Chondrocyte (in vitro differentiated cells): ENCODE results near the gene DYDC2. TPM values are rescaled to one million over a fixed set of nuclear protein-coding genes. Genes with fewer than 3 reads are reported as not detected.

Experiments used
- DNase-seq: peaks from one replicate; pipeline ENCODE4 v3.0.0; 2021; ENCODE audit warnings: mixed read lengths, low spot score
- H3K27ac Mint-ChIP-seq: one replicate; pipeline ENCODE4 v1.8.0; 2021; ENCODE audit warnings: mild to moderate bottlenecking, moderate library complexity, mixed read lengths; ENCODE audit not compliant: unreplicated experiment
- H3K27me3 Mint-ChIP-seq: 2 replicates; pipeline ENCODE4 v1.8.0; 2021; ENCODE audit warnings: low read depth, mixed read lengths
- H3K36me3 Mint-ChIP-seq: 2 replicates; pipeline ENCODE4 v1.8.0; 2021; ENCODE audit warnings: low read depth, mixed read lengths
- H3K4me1 Mint-ChIP-seq: 2 replicates; pipeline ENCODE4 v1.8.0; 2021; ENCODE audit warnings: low read depth, mild to moderate bottlenecking, mixed read lengths
- H3K4me3 Mint-ChIP-seq: one replicate; pipeline ENCODE4 v1.8.0; 2021; ENCODE audit warnings: mild to moderate bottlenecking, moderate library complexity, mixed read lengths; ENCODE audit not compliant: unreplicated experiment
- H3K9me3 Mint-ChIP-seq: 2 replicates; pipeline ENCODE4 v1.8.0; 2021; ENCODE audit warnings: low read depth, mixed read lengths
- CTCF ChIP-seq: fragments of 200-600 bp; sonication (generic); IDR thresholded peaks from 2 replicates; pipeline ENCODE4 v1.5.0; 2021; ENCODE audit warnings: antibody characterized with exemption, mild to moderate bottlenecking, moderate library complexity
- total RNA-seq: library from RNA; stranded (reverse); gene quantifications from 3 replicates; pipeline ENCODE4 v1.2.1, GENCODE V29; 2021

Gene DYDC2
- total RNA-seq, 1 donor from 2014 or later: not detected

GRCh38 chr10:80379701-80380100, 23.1 kb downstream of the DYDC2 start:
- no peak overlapping the region for H3K27ac Mint-ChIP-seq
- DNase-seq: no peak
- no peak for TF ChIP-seq CTCF
- no peaks in the 10 kb centered on the region for H3K36me3 Mint-ChIP-seq
- H3K4me3 Mint-ChIP-seq: no peak overlapping the region
- H3K4me1 Mint-ChIP-seq: peaks cover 6% of the 10 kb centered on the region
- H3K27me3 Mint-ChIP-seq: peaks cover 15% of the 10 kb centered on the region
- H3K9me3 Mint-ChIP-seq: no peaks in the 10 kb centered on the region

GRCh38 chr10:80380185-80380584, 23.6 kb downstream of the DYDC2 start:
- no peak for DNase-seq
- peaks cover 6% of the 10 kb centered on the region for H3K4me1 Mint-ChIP-seq
- TF ChIP-seq CTCF: no peak
- no peaks in the 10 kb centered on the region for H3K9me3 Mint-ChIP-seq
- no peak overlapping the region for H3K27ac Mint-ChIP-seq
- no peak overlapping the region for H3K4me3 Mint-ChIP-seq
- peaks cover 15% of the 10 kb centered on the region for H3K27me3 Mint-ChIP-seq
- no peaks in the 10 kb centered on the region for H3K36me3 Mint-ChIP-seq

- H3K9me3 Mint-ChIP-seq: no peaks in the 10 kb centered on the region
- H3K4me3 Mint-ChIP-seq: no peak overlapping the region
- H3K4me1 Mint-ChIP-seq: peaks cover 25% of the 10 kb centered on the region
- peaks cover 10% of the 10 kb centered on the region for H3K27me3 Mint-ChIP-seq
- H3K27ac Mint-ChIP-seq: no peak overlapping the region
- peak; percentile 92 for TF ChIP-seq CTCF
- no peaks in the 10 kb centered on the region for H3K36me3 Mint-ChIP-seq
- DNase-seq: no peak
Measured at GRCh38 chr10:80382989-80383388, 26.4 kb downstream of the DYDC2 start.

GRCh38 chr10:80390740-80391139, 34.2 kb downstream of the DYDC2 start:
- peaks cover 35% of the 10 kb centered on the region for H3K4me1 Mint-ChIP-seq
- no peaks in the 10 kb centered on the region for H3K36me3 Mint-ChIP-seq
- DNase-seq: no peak
- TF ChIP-seq CTCF: no peak
- no peak overlapping the region for H3K27ac Mint-ChIP-seq
- H3K27me3 Mint-ChIP-seq: no peaks in the 10 kb centered on the region
- H3K4me3 Mint-ChIP-seq: no peak overlapping the region
- no peaks in the 10 kb centered on the region for H3K9me3 Mint-ChIP-seq

GRCh38 chr10:80392250-80392649, 35.7 kb downstream of the DYDC2 start:
- Mint-ChIP-seq H3K36me3 (no peaks in the 10 kb centered on the region), H3K27ac (no peak overlapping the region), H3K4me1 (peaks cover 25% of the 10 kb centered on the region), H3K9me3 (no peaks in the 10 kb centered on the region), H3K4me3 (no peak overlapping the region), H3K27me3 (no peaks in the 10 kb centered on the region)
- no peak for DNase-seq
- TF ChIP-seq CTCF: no peak
